ENCODE measurements around the gene CPT2.

Gene CPT2

GRCh38 chr1:53259932-53260331 is 63.3 kb downstream of the CPT2 start:
- TF ChIP-seq CTCF (IDR thresholded peaks at IDR 0.05; ENCODE audit: insufficient read depth, low read depth, low read length, missing control alignments) = no peak
- H3K4me3 ChIP-seq (ENCODE audit: low read depth, low read length) = no peak overlapping the region
- DNase-seq (ENCODE audit: low read depth) = no peak

GRCh38 chr1:53260631-53261247 is 64.1 kb downstream of the CPT2 start:
- no peak for DNase-seq (ENCODE audit: low read depth)
- H3K4me3 ChIP-seq (ENCODE audit: low read depth, low read length) = no peak overlapping the region
- TF ChIP-seq CTCF (IDR thresholded peaks at IDR 0.05; ENCODE audit: insufficient read depth, low read depth, low read length, missing control alignments) = no peak

GRCh38 chr1:53262000-53262399 is 65.4 kb downstream of the CPT2 start:
- DNase-seq (ENCODE audit: low read depth) = no peak
- no peak for TF ChIP-seq CTCF (IDR thresholded peaks at IDR 0.05; ENCODE audit: insufficient read depth, low read depth, low read length, missing control alignments)
- no peak overlapping the region for H3K4me3 ChIP-seq (ENCODE audit: low read depth, low read length)
